HG03108 (cell line): ENCODE results near the gene ZMIZ1.

Experiments used
- ATAC-seq: cut with Tn5 transposase; IDR thresholded peaks from one replicate; pipeline ENCODE4 v1.9.1; 2021; ENCODE audit warnings: moderate library complexity; ENCODE audit not compliant: unreplicated experiment

The ZMIZ1 gene

DNA sequence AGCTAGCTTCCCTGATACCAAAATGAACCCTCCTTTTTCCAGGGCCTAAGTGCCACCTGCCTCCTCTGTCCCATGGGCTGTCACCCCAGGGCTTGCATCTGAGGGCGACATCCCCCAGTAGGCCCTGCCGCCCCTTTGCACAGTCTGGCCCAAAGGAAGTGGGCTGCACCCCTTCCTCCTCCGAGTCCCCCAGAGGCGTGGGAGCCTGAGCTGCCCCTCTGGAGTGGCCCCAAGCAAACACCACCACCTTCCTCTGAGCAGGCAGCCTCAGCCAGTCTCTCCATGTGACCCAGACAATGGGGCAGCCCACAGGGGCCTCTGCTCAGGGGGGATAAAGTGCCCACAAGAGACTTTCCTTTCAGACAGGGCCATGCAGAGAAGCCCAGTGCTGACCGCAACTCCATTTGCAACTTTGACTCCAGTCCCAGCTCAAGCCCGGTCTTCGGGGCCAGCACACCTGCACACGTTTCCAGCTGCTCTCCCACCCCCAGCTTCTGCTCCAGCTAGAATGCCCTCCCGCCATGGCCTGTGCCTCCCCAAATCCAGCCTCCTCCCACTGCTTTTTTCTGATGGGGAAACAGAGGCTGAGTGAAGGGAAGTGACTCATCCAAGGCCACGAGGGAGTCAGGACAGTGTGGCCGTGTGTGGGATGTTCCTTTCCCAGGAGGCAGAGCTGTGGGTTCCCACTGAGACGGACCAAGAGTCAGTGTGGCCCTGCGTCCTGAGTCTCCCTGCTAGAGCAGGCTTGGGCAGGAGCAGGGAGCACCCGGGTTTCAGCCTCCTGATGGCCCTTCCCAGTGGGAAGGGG lies 111.9 kb downstream of the ZMIZ1 start:
- no peak for ATAC-seq

GRCh38 chr10:79181227-79181626 lies 112.5 kb downstream of the ZMIZ1 start:
- no peak for ATAC-seq

DNA sequence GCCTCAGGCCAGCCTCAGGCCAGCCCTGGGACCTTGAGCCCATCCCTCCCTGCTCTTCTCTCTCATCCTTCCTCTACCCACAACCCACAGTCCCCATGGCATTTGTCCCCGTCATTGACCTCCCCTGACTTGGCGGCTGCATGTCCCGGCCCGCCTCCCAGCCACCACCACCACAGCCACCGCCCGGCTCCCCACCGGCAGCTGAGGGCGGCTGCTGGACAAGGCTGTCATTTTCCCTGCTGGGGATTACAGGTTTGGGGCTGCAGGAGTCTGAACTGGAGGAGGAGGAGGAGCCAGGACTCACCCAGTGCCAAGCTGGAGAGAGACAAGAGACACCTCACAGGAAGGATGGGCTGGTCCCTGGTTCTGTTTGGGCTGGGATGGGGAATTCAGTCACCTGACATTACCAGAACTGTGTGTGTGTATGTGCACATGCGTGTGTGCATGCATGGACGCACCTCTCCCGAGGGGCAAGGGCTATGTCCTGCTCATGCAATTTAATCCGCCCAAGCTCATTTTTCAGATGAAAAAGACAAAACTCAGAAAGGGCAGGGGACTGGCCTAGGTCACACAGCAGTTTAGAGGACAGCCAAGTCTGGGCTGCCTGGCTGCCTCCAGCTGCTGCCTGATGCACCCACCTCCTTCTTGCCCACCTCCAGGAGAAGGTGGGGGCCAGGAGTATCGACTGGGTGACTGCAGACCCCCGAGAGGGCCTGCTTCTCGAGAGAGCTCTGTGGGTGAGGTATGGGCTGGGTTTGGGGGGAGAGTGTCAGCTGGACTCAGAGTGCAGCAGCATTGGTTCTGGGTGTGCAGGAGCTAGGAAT lies 113.1 kb downstream of the ZMIZ1 start:
- ATAC-seq, result no peak

GRCh38 chr10:79182781-79183467 lies 114.2 kb downstream of the ZMIZ1 start:
- no peak for ATAC-seq

- ATAC-seq, result no peak
Observed at GRCh38 chr10:79183468-79183865, 114.7 kb downstream of the ZMIZ1 start.

DNA sequence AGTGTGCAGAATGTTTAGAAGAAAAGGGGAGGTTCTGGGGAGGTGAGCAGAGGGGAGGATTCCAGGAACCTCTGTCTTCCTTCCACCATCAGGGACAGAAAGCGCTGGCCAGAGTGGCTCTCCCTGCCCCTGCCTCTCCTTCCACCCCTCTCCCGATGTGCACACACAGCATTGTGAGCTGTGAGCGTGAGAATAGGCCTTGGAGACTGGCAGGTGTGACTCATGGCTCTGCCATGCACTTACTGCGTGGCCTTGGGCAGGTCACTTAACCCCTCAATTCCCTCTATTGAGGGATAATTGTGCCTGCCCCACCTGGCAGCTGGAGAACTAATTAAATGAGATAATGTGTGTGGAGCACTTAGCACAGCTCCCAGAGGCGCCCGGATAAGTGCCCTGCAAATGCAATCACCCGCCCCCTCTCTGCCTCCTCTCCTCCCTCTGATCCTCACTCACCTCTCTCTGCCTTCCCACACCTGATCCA lies 115.4 kb downstream of the ZMIZ1 start:
- no peak for ATAC-seq

DNA sequence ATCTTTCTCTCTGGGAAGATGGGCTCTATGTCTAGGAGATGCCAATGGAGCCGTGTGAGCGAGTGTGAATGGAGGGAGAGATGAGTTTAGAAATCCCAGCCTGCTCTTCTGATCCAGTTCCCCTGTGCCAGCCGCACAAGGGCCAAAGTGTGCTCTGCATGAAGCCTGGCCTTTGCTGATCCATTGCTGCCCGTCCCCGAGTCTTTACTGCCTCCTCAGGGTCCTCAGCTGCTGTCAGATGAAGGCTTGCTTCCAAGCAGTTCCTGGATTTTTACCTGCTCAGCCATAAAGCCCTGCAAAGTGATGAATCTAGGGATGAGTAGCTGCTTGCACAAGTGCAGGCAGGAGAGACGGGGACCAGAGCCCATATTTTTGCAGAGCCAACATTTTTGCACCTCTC lies 115.9 kb downstream of the ZMIZ1 start:
- ATAC-seq, result no peak

- ATAC-seq, result no peak
Observed at GRCh38 chr10:79185067-79185774, 116.5 kb downstream of the ZMIZ1 start.

DNA sequence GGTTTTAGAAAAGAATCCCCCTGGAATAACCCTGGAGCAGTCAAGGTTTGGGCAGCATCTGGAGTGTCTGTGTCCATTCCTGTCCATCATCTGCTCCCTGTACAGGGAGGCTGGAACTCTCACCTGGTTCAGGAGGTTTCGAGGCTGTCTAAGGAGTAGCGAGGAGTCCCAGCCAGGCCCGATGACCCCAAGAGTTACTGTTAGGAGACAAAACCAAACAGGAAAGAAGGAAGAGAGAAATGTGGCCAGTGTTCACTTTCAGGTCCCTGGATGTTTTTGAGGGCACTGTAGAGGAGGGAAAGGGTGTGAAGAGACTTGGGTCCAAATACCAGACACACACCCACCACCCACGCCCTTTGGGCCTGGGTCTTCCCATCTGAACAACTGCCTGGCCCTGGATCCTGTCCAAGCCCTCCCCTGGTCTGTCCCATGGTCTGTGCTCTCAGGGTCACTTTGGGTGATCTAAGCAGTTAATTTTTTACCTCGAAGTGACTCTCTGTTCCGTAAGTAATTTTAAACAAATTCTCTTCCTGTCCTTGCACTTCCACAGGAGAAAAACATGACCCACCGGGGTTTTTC lies 117.1 kb downstream of the ZMIZ1 start:
- ATAC-seq, result no peak

GRCh38 chr10:79186486-79187120 lies 117.8 kb downstream of the ZMIZ1 start:
- ATAC-seq, result no peak

DNA sequence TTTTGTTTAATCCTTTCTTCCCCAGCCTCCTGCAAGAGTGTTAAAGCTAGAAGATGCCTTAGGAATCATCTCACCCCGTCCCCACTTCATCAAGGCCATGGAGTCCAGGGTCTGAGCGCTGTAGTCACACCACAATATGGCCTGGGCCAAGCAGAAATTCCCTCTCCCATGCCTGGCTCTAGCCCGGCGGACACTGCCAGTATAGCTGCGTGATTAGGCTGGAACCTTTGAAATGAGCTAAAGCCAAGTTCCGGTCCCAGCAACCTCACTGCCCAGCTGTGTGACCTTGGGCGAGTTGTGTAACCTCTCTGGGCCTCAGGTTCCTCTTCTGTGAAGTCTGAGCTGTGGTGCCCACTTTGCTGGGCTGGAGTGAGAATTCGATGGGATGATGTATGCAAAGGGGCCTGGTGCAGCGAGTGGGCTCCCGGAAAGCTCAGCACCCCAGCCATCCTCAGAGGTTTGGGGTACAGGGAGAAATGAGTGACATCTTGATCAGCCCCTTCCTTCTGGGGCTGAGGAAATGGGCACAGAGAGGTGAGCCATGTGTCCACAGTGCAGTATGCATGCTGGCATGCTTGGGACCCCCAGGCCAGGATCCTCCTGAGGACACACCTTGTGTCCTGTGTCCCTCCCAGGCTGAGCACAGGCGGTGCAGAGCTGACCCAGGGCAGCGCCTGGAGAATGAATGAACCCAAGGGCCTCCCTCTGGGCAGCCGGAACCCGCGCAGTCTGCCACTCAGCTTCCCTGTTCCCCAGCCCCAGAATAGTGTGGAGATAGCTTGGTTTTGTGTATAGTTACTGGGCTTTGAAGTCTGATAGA lies 118.6 kb downstream of the ZMIZ1 start:
- ATAC-seq, result no peak

GRCh38 chr10:79188154-79188965 lies 119.6 kb downstream of the ZMIZ1 start:
- ATAC-seq, result no peak

DNA sequence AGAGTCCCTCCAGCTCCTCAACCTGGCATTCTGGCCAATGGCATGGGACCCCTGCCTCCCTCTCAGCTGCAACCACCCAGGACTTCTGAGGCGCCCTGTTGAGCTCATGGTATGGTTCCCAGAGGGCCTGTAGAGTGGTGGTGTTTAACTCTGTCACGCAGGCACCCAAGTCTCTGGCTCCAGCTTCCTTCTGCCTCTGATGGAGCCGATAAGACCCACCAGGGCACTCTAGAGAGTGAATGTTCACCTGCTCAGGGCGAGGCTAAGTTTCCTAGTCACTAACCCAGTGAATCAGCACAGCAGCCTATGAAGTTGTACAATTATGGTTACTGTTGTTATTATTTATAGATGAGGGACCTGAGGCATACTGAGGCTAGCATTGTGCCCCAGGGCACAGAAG lies 120.4 kb downstream of the ZMIZ1 start:
- no peak for ATAC-seq

DNA sequence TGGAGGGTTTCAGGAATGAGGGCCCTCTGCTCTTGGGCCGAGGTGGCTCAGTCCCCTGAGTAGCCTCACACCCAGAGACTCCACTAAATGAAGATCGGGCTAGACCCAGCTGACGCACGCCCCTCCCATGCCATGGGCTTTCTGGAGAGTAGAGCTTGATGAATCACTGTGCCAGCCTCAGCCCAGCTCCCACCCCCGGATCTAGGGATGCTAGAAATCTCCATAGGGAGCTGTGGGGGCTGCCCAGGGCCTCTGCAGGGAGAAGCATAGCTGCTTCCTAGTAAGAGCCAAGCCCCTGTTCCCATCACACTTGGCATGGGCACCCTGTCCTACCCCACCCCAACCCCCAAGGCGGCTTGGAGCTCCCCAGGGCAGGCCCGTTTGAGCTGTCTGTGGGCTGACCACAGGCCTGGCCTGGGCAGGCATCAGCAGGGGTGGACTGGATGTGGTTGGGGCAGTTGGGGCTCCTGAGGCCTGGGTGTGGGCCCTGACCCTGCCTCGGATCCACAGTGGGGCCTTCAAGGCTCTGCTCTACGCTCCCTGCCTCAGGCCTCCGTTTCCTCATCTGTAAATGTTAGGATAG lies 121.2 kb downstream of the ZMIZ1 start:
- ATAC-seq, result no peak

DNA sequence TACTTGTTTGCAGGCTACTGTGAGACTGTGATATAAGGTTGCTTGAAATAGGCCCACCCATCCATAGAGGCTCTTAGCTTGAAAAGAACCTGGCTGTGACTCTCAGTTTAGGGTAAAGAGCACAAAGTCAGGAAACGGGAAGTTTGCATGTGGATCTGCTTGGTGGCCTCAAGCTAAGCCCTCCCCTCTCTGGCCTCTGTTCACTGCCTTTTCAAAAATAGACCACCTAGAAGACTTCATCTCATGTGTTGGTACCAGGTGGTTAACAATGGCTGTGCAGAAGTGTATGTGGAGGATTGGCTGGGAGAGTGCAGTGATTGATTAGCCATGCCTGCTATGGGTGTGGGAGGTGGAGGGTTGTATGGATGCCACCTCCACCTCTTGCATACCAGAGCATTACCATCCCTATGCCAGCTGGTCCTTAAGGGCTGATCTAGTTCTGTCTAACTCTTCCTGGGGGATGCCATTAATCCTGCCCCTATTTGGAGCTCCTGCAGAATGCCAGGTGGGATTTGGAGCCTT lies 122.0 kb downstream of the ZMIZ1 start:
- ATAC-seq, result no peak

GRCh38 chr10:79191951-79192676 lies 123.3 kb downstream of the ZMIZ1 start:
- no peak for ATAC-seq

DNA sequence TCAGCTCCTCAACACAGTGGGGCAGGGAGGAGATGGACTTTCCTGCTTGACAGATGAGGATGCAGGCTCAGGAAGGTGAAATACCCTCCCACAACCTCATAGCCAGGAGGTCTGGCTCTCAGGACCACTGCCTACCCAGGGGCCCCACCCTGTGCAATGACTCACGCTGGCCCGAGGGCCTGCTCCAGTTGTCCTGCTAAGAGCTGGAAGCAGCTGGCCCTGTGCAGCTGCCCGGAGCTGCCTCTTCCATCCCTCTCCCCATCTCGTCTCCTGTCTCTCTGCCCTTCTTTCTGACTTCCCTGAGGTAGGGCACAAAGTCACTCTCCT lies 123.9 kb downstream of the ZMIZ1 start:
- no peak for ATAC-seq
